Measurements from ENCODE around the gene GNG14. TPM values are rescaled to one million over a fixed set of nuclear protein-coding genes. Genes with fewer than 3 reads are reported as not detected.

Gene GNG14
- total and polyA plus RNA-seq, 2 of the 13 experiments (the other 11 are each of a cell fraction or from before 2014, with no cell fraction given), result not detected

- TF ChIP-seq TRAFD1 (CRISPR knock-in tag; IDR thresholded peaks at IDR 0.05; ENCODE audit: borderline replicate concordance), result no peak
- peak; percentile 78; the same call in 1 of the 2 replicates for TF ChIP-seq ZNF230 (CRISPR knock-in tag; IDR thresholded peaks at IDR 0.05)
- TF ChIP-seq ZFYVE20 (CRISPR knock-in tag; IDR thresholded peaks at IDR 0.05; ENCODE audit: borderline replicate concordance, low read depth), result no peak
- peak; percentile 100 for TF ChIP-seq KDM2A (CRISPR knock-in tag; IDR thresholded peaks at IDR 0.05; ENCODE audit: borderline replicate concordance, low read depth)
- TF ChIP-seq MBD4 (IDR thresholded peaks at IDR 0.05; ENCODE audit: borderline replicate concordance, low read length), result no peak
- TF ChIP-seq ZNF850 (CRISPR knock-in tag; conservative IDR thresholded peaks at IDR 0.05), result no peak
- TF ChIP-seq MLXIP (CRISPR knock-in tag; IDR thresholded peaks at IDR 0.05; ENCODE audit: borderline replicate concordance), result no peak
- 0 out of 2 replicates have a peak, but pooled peaks have one; percentile 49 for TF ChIP-seq ZNF800 (CRISPR knock-in tag; IDR thresholded peaks at IDR 0.05)
- TF ChIP-seq ZNF616 (CRISPR knock-in tag; IDR thresholded peaks at IDR 0.05; ENCODE audit: low read depth), result no peak
- TF ChIP-seq ZBTB14 (CRISPR knock-in tag; IDR thresholded peaks at IDR 0.05), result no peak; the same call in 1 of the 2 replicates
- no peak for TF ChIP-seq ZNF20 (CRISPR knock-in tag; IDR thresholded peaks at IDR 0.05)
- TF ChIP-seq ZNF768 (CRISPR knock-in tag; IDR thresholded peaks at IDR 0.05), result peak; percentile 52; the same call in 1 of the 2 replicates
- TF ChIP-seq ZMYM4 (CRISPR knock-in tag; IDR thresholded peaks at IDR 0.05), result peak; percentile 69; the same call in 1 of the 2 replicates
- TF ChIP-seq MAF1 (CRISPR knock-in tag; IDR thresholded peaks at IDR 0.05; ENCODE audit: borderline replicate concordance), result 0 out of 2 replicates have a peak, but pooled peaks have one; percentile 64
- TF ChIP-seq ZNF546 (CRISPR knock-in tag; conservative IDR thresholded peaks at IDR 0.05), result no peak
- no peak for TF ChIP-seq THAP8 (CRISPR knock-in tag; IDR thresholded peaks at IDR 0.05; ENCODE audit: borderline replicate concordance)
- TF ChIP-seq SP5 (CRISPR knock-in tag; IDR thresholded peaks at IDR 0.05; ENCODE audit: borderline replicate concordance, low read depth), result no peak
Observed at GRCh38 chr19:12696366-12697335, 8.9 kb downstream of the GNG14 start, which contains the start of gene FBXW9 (continued).
